Placental epithelial cell (primary cell): Measurements from ENCODE around the gene STARD5. TPM values are rescaled to one million over a fixed set of nuclear protein-coding genes. Genes with fewer than 3 reads are reported as not detected.

Source experiments
- total RNA-seq: library from RNA; depleted of rRNA; stranded (reverse); fragments of >200 nt; gene quantifications from 2 replicates; pipeline ENCODE4 v1.2.3, GENCODE V29; 2012

The STARD5 gene
- 5.7 and 7.9 TPM in 2 replicates for total RNA-seq

DNA sequence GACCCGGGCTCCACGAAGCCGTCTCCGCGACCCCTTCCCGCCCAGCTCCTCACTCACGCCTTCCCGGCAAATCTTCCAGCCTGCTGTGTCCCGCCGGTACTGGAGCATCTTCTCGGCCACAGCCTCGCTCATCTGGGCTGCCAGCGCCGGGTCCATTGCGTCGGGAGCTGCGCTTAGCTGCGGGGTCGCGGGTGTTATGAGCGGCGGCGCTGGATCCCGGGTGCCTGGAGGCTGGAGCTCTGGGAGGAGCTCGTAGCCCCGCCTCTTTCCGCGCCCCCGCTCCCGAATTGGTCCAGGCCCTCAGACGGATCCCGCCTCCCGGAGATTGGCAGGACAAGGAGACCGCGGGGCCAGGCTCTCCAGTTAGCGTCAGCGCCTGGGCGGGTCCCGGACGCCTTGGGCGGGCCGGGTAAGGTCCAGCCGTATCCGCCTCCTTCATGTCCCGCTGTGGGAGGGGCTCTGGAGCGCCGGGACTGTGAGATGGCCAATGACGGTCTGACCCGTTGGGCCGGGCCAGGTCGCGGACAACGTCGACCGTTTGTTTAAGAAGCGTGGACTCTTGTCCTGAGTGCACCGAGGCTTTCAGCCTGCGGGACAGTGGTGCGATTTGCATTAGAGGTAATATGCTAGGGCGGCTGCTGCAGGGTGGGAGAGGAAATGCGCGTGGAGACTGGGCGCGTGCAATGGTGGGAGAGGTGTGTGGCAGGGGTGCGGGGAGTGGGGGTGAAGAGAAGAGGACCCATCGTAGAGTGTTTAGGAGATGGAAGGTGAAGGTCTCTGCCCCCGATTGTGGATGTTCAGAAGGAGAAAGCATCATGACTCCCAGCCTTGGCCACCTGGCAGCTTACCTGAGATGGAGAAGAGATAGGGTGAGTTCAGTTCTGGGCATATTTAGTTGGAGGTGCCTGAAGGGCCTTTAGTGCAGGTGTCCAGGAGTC, at the start of gene STARD5:
Gene STARD5 (minus strand): TSS at position 198 of the 938 bp plus-strand sequence. CDS start 42 bp downstream, at position 156.

Other genes starting within 250 kb of the STARD5 start
- gene CFAP161, start 189.9 kb downstream of the STARD5 start, total RNA-seq: 0.39 TPM in 1 of 2 replicates, not detected in the other
- under 0.01 and 0.43 TPM in 2 replicates for gene IL16, start 127.3 kb downstream of the STARD5 start, total RNA-seq
- gene TMC3, start 50.1 kb upstream of the STARD5 start, total RNA-seq: not detected in 2 replicates